Activated naive CD8-positive, alpha-beta T cell treated with anti-CD3 and anti-CD28 coated beads, Interleukin-2, amount 10 ng/mL, durations not matched to agents 7 days and 5 days (primary cell): Measurements from ENCODE around the gene RBMS1. TPM values are rescaled to one million over a fixed set of nuclear protein-coding genes. Genes with fewer than 3 reads are reported as not detected.

ENCODE experiments used
- ATAC-seq: fragments of 150-1000 bp; cut with Tn5 transposase; one replicate; pipeline ENCODE4 v1.10.0; 2021; ENCODE audit warnings: low read depth, moderate library complexity
- POLR2A ChIA-PET: fragments of 350-600 bp; sonication (Branson Sonifier 250); formaldehyde crosslinking; loops from one replicate; lab custom pipeline; 2021; ENCODE audit warnings: antibody characterized with exemption; lab: Charles Lee
- DNase-seq: peaks from one replicate; pipeline ENCODE4 v3.0.0; 2021
- H3K27ac Mint-ChIP-seq: one replicate; pipeline ENCODE4 v1.8.0; 2022; ENCODE audit warnings: mild to moderate bottlenecking, mixed read lengths
- H3K27me3 Mint-ChIP-seq: one replicate; pipeline ENCODE4 v1.8.0; 2022; ENCODE audit warnings: mild to moderate bottlenecking, moderate library complexity, mixed read lengths
- H3K36me3 Mint-ChIP-seq: one replicate; pipeline ENCODE4 v1.8.0; 2021; ENCODE audit warnings: mild to moderate bottlenecking, mixed read lengths
- H3K4me1 Mint-ChIP-seq: one replicate; pipeline ENCODE4 v1.8.0; 2021; ENCODE audit warnings: mixed read lengths
- H3K4me3 Mint-ChIP-seq: one replicate; pipeline ENCODE4 v1.8.0; 2022; ENCODE audit warnings: mild to moderate bottlenecking, moderate library complexity, mixed read lengths
- H3K9me3 Mint-ChIP-seq: one replicate; pipeline ENCODE4 v1.8.0; 2021; ENCODE audit warnings: mixed read lengths
- total RNA-seq, 2 experiments: library from RNA; stranded (reverse); gene quantifications; one replicate each; pipeline ENCODE4 v1.2.3, GENCODE V29; 2021

Gene RBMS1
- total RNA-seq, 2 experiments from 2014 or later: 87.9 to 90.6 TPM

DNA sequence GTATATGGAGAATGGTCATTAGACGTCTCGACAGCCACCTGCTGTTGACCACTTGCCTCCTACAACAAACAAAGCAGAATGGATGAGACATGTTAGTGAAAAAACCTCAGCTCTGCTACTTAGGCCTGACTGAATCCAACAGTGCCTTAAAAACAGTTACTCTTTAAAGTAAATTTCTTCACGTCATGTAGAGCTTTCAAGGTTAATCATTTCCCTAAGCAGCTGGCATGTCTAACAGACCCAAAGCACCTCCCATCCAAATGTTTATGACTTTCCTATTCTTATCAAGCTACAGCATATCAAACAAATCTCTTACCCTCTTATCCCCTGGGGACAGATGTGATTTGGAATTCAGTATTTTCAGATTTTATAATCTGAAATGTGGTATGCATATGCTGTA lies 218.0 kb downstream of the RBMS1 start:
- H3K27me3 Mint-ChIP-seq: no peaks in the 10 kb centered on the region
- H3K27ac Mint-ChIP-seq: no peak overlapping the region
- H3K9me3 Mint-ChIP-seq: no peaks in the 10 kb centered on the region
- no peak for ATAC-seq
- H3K4me3 Mint-ChIP-seq: no peak overlapping the region
- peaks cover 13% of the 10 kb centered on the region for H3K4me1 Mint-ChIP-seq
- POLR2A ChIA-PET: no interaction called here
- DNase-seq: no peak
- H3K36me3 Mint-ChIP-seq: peaks cover 68% of the 10 kb centered on the region

DNA sequence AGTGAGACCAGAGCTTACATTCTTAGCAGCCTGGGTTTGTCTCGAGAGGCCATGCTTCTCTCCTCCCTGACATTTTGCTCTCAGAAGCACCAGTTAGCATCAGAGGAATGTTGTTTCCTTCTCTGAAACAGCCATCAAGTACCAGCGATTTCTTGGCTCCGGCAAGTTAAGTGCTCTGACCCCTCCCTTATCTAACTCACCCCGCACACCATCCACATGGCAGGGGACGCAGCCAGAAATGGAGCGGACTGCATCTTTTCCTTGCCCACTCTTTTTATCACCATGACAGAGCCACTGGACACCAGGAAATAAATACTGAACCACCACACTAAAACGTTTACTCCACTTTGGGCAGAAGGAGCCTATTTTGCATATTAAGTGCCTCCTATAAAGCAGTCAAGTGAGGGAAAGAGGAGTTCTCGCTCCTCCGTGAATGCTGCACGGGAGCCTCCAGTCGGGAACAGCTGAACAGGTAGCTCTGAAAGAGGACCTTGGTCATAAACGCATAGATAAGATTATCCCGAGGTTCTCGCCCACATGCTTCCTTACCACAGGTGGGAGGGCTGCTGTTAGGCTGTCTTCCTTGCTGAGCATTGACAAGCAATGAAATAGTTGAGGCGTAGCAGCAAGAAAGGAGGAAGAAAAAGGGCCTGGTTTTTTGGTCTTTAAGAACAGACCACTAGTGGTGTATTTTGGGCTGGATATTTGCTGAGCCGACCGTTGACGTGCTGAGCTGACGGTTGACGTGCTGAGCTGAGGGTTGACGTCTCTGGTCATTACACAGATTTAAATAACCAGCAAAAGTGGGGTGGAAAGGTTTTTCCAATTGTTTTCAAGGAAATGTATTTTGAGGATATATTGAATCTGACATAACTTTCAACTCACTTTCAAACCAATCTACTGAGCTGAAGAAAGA lies 222.2 kb downstream of the RBMS1 start:
- Mint-ChIP-seq H3K4me3 (no peak overlapping the region), H3K9me3 (no peaks in the 10 kb centered on the region), H3K4me1 (peaks cover 14% of the 10 kb centered on the region), H3K36me3 (peaks cover 38% of the 10 kb centered on the region), H3K27me3 (peaks cover 5% of the 10 kb centered on the region), H3K27ac (no peak overlapping the region)
- ATAC-seq (no peak), DNase-seq (no peak)
- POLR2A ChIA-PET: no interaction called here

DNA sequence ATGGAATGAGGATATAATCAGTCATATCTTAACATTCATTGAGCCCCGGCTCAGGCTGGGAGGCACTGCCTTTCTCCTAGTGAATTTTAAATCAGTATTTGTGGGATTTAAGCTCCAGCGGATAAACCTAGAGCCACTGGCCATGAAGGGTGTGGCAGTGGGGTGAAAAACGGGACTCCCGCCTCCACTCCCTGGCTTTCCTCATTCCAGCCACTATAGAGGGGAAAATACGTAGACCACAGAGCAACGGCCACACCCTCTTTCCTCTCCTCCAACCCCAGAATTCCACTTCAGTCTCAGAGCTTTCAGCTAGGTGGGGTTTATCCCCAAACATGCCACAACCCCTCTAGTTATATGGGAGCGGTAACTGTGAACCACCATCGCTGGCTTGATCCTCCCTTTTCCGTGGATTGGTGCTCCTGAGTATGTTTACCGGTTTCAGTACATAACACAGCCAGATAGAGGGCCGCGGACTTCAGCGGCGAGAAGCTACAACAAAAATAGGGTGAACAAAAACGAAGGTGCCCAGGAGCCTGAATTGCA lies 223.0 kb downstream of the RBMS1 start:
- H3K9me3 Mint-ChIP-seq: no peaks in the 10 kb centered on the region

DNA sequence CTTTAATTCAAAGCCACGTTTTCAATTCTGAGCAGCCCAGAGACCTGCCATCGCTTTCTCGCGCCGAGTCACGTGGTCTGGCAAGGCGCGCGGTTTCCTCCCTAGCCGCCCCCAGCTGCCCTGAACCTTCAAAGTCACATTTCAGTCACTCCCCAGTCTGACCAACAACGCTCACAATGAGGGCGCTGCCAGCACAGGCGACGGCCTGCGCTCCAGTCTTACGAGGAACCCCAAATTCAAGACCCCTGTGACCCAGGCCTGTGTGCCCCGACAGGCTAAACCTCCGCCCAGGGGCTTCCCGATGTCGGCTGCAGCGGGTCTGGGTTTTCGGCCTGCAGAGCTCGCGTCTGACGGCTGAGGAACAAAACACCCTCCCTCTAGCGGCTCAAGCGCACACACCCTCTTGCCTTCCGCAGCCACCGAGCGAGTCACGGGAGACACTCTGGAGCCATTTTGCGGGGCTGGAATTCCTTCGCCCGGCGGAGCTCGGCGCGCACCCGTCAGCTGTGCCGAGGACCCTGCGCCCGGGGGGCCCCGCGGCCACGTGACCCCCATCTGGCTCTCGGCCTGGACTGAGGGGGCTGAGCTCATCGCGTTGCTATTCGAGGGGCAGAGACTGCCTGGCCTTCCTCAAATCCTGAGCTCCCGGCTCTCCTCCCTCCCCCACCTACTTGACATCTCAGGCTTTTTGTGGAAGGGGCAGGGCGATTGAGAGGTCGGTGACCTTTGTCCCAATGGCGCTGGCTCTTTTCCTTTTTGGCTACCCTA lies 223.6 kb downstream of the RBMS1 start:
- POLR2A ChIA-PET: interaction anchor here (1.2 kb wide), 1 partner anchor 18 kb away, joined by 3 read pairs; no protein-coding TSS in a partner anchor
- DNase-seq: peak; percentile 72
- Mint-ChIP-seq H3K4me3 (peak overlapping the region; percentile 76), H3K27me3 (peaks cover 5% of the 10 kb centered on the region), H3K27ac (peak overlapping the region; percentile 67), H3K36me3 (peaks cover 30% of the 10 kb centered on the region), H3K4me1 (peaks cover 22% of the 10 kb centered on the region), H3K9me3 (no peaks in the 10 kb centered on the region)
- peak; percentile 87 for ATAC-seq

More for the DNA sequence above, 223.0 kb downstream of the RBMS1 start:
- peaks cover 5% of the 10 kb centered on the region for H3K27me3 Mint-ChIP-seq
- H3K4me3 Mint-ChIP-seq: peak overlapping the region; percentile 57
- H3K36me3 Mint-ChIP-seq: peaks cover 35% of the 10 kb centered on the region
- H3K27ac Mint-ChIP-seq: no peak overlapping the region
- no peak for DNase-seq
- POLR2A ChIA-PET: interaction anchor here (1.2 kb wide), 1 partner anchor 19 kb away, joined by 3 read pairs; no protein-coding TSS in a partner anchor
- peaks cover 22% of the 10 kb centered on the region for H3K4me1 Mint-ChIP-seq
- no peak for ATAC-seq

DNA sequence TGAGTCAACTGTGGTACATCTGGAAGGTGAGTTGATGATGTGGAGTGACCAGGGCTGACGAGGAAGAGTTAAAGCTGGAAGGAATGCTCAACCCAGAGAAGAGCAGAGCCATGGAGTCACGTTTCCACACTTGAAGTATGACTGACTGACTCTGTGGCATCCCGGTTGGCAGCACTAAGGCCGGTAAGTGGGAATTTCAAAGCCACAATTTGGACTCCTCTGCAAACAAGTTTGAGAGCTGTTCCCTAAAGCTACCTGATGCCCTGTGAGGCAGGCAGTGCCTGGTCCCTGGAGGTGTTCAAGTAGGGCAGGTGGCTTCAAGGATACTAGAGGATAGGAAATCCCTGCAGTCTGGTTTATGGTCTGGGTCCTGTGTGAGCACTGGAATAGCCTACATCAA lies 224.2 kb downstream of the RBMS1 start:
- Mint-ChIP-seq H3K27ac (no peak overlapping the region), H3K4me1 (peaks cover 22% of the 10 kb centered on the region), H3K27me3 (peaks cover 5% of the 10 kb centered on the region), H3K9me3 (no peaks in the 10 kb centered on the region), H3K36me3 (peaks cover 26% of the 10 kb centered on the region), H3K4me3 (peak overlapping the region; percentile 76)
- POLR2A ChIA-PET: interaction anchor here (1.2 kb wide), 1 partner anchor 18 kb away, joined by 3 read pairs; no protein-coding TSS in a partner anchor
- no peak for ATAC-seq
- DNase-seq: no peak

DNA sequence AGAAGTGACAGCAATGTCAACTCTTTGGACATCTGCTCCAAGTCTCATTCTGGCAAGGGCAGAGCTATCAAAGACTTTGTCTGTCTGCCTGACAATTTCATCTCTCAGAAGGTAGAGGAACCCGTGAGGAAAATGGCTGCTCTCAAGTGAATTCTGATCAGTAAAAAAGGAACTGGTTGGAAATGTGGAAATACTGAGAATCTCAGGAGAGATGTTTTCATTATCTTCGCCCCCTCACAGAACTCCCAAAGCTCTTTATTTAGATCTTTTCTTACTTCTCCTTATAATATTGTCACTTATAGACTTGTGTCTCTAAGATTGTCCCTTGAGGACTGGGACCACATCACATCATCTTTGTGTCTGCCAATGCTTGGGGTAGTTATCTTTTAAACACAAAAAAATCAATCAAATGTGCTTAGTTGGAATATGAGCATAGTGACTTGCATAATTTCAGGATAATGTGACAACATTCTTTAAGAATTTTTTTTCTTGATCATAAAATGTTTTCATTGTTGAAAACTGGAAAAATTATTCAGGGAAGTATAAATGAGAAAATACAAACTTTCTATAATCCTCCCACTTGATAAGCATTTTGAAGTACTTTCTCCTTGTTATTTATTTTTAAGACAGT lies 225.3 kb downstream of the RBMS1 start:
- peaks cover 22% of the 10 kb centered on the region for H3K4me1 Mint-ChIP-seq

DNA sequence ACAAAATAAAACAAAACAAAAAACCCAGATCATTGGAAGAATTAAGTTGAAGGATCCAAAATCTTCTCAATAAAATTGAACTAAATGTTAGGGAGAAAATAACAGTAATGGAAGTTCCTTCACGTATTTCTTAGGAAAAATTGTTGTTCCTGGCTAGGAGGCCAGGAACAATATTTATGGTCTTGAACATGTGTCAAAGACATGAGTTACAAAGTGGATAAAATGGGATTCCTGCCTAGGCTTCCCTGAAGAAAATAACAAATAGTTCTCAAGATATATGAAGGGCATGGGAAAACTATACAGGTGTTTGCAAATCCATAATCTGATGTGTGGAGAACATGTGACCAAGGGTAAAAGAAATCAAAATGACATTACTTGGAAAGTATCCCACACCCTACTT lies 225.9 kb downstream of the RBMS1 start:
- H3K4me3 Mint-ChIP-seq: no peak overlapping the region
- peaks cover 22% of the 10 kb centered on the region for H3K4me1 Mint-ChIP-seq
- H3K36me3 Mint-ChIP-seq: peaks cover 18% of the 10 kb centered on the region
- POLR2A ChIA-PET: no interaction called here
- H3K27me3 Mint-ChIP-seq: peaks cover 5% of the 10 kb centered on the region
- no peaks in the 10 kb centered on the region for H3K9me3 Mint-ChIP-seq
- ATAC-seq: no peak
- no peak for DNase-seq
- H3K27ac Mint-ChIP-seq: no peak overlapping the region

More for the DNA sequence above, 225.3 kb downstream of the RBMS1 start:
- POLR2A ChIA-PET: no interaction called here
- Mint-ChIP-seq H3K9me3 (no peaks in the 10 kb centered on the region), H3K36me3 (peaks cover 21% of the 10 kb centered on the region), H3K4me3 (no peak overlapping the region), H3K27me3 (peaks cover 5% of the 10 kb centered on the region), H3K27ac (no peak overlapping the region)
- ATAC-seq (no peak), DNase-seq (no peak)

DNA sequence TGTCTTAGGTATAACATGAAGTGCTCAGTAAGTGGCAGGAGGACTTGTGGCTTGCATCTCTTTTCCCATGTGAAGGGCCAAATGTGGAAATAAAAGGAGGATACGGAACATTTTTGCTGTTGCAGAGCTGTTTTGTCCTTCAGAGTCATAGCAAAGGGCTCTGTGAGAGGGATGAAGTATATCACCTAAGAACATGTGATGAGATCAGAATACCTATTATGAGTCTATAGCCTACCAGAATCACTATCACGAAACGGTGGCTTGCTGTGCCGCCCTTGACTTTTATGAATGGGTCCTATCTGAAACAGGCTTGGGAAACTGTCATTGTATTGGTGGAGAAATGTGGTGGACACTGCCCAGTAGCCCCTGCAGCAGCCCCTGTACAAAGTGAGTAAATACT lies 226.6 kb downstream of the RBMS1 start:
- Mint-ChIP-seq H3K36me3 (peaks cover 18% of the 10 kb centered on the region), H3K9me3 (no peaks in the 10 kb centered on the region), H3K4me3 (no peak overlapping the region), H3K4me1 (peaks cover 22% of the 10 kb centered on the region), H3K27ac (no peak overlapping the region), H3K27me3 (peaks cover 5% of the 10 kb centered on the region)
- no peak for DNase-seq
- ATAC-seq: no peak
- POLR2A ChIA-PET: no interaction called here

DNA sequence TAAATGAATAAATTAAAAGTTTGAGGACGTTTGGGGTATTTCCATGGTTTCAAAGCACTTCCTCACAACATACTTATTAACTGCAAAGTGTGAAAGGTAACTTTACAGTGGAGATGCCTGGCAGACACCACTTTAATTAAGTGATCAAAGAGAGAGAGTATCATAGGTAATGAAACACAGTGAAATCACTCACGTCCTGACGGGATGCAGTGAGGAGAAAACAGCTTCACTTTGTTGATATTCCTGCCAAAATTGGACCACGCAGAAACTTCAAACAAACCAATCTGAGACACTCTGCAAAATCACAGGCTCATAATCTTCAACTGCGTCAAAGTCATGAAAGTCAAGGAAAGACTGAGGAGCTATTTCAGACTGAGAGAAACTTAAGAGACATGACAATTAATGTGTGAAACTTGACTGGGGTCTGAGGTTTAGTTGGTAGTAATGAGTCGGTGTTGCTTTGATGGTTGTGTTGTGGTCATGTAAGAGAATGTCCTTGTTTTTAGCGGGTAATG lies 227.5 kb downstream of the RBMS1 start:
- peaks cover 20% of the 10 kb centered on the region for H3K4me1 Mint-ChIP-seq
- DNase-seq (no peak), ATAC-seq (no peak)
- H3K27me3 Mint-ChIP-seq: peaks cover 5% of the 10 kb centered on the region
- H3K9me3 Mint-ChIP-seq: no peaks in the 10 kb centered on the region
- peaks cover 9% of the 10 kb centered on the region for H3K36me3 Mint-ChIP-seq
- no peak overlapping the region for H3K27ac Mint-ChIP-seq
- no peak overlapping the region for H3K4me3 Mint-ChIP-seq
- POLR2A ChIA-PET: no interaction called here

DNA sequence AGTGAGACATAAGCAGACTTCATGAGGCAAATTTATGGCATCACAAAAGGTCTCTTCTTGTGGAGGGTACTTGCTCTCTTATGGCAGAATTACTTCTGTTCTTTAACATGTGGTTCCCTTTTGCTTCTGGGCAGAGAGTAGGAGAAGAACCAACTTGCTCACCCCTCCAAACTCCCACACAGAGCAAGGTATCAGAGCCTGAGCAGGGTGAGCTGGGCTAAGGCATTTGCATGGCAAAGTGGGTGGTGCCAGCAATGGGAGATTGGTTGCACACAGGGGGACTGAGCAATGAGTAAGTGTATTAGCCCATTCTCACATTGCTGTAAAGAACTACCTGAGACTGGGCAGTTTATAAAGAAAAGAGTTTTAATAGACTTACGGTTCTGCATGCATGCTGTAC lies 229.3 kb downstream of the RBMS1 start:
- H3K27me3 Mint-ChIP-seq: peaks cover 5% of the 10 kb centered on the region
- ATAC-seq: no peak
- POLR2A ChIA-PET: no interaction called here
- peaks cover 12% of the 10 kb centered on the region for H3K4me1 Mint-ChIP-seq
- H3K27ac Mint-ChIP-seq: no peak overlapping the region
- H3K9me3 Mint-ChIP-seq: peaks cover 2% of the 10 kb centered on the region
- H3K4me3 Mint-ChIP-seq: no peak overlapping the region
- DNase-seq: no peak
- H3K36me3 Mint-ChIP-seq: peaks cover 5% of the 10 kb centered on the region

DNA sequence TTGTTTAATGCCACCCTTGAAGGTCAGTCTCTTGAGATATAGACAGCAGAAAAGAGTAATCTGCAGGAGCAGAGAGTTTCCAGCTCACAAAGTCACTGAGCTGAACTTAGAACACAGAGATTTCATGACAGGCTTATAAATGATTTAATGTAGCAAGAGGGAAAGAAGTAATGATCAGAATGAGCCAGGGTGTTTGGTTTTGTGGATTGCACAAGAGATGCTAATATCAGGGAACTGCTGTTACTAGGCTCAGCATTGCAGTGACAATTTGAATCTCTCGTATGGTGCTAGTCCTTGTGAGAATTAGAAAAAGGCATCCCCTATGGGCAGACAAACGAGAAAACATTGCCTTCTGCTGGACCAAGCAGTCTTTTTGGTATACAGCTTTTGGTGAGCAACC lies 231.9 kb downstream of the RBMS1 start:
- H3K4me1 Mint-ChIP-seq: peaks cover 9% of the 10 kb centered on the region
- H3K9me3 Mint-ChIP-seq: peaks cover 2% of the 10 kb centered on the region
- no peaks in the 10 kb centered on the region for H3K27me3 Mint-ChIP-seq
- POLR2A ChIA-PET: no interaction called here
- ATAC-seq (no peak), DNase-seq (no peak)
- no peak overlapping the region for H3K4me3 Mint-ChIP-seq
- H3K36me3 Mint-ChIP-seq: peaks cover 3% of the 10 kb centered on the region
- no peak overlapping the region for H3K27ac Mint-ChIP-seq

DNA sequence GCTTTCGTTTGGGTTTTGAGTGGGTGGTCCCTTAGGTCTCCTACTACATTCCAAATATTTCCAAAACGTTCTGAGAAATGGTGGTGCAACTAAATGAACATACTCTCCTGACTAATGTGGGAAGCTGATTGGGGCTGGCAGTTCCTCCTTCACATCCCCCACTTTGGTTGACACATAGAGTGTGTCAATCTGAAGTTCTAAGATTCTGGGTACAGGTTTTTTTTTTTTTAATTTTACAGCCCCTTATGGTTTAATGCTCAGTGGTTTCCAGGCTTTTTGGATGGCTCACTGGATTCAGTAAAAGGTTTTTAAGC lies 235.2 kb downstream of the RBMS1 start:
- H3K27me3 Mint-ChIP-seq: peaks cover 4% of the 10 kb centered on the region
- H3K27ac Mint-ChIP-seq: no peak overlapping the region
- H3K9me3 Mint-ChIP-seq: peaks cover 2% of the 10 kb centered on the region
- DNase-seq: no peak
- ATAC-seq: no peak
- H3K4me3 Mint-ChIP-seq: no peak overlapping the region
- POLR2A ChIA-PET: no interaction called here
- no peaks in the 10 kb centered on the region for H3K4me1 Mint-ChIP-seq
- H3K36me3 Mint-ChIP-seq: no peaks in the 10 kb centered on the region
